GM21576 (cell line): ENCODE data around the gene POGZ.
A peak's percentile ranks its signal among the peaks of the same experiment; 100 is the strongest.

Experiments
- ATAC-seq: cut with Tn5 transposase; IDR thresholded peaks from one replicate; pipeline ENCODE4 v1.9.1; 2021; ENCODE audit warnings: mild to moderate bottlenecking, moderate library complexity; ENCODE audit not compliant: unreplicated experiment

The POGZ gene

DNA sequence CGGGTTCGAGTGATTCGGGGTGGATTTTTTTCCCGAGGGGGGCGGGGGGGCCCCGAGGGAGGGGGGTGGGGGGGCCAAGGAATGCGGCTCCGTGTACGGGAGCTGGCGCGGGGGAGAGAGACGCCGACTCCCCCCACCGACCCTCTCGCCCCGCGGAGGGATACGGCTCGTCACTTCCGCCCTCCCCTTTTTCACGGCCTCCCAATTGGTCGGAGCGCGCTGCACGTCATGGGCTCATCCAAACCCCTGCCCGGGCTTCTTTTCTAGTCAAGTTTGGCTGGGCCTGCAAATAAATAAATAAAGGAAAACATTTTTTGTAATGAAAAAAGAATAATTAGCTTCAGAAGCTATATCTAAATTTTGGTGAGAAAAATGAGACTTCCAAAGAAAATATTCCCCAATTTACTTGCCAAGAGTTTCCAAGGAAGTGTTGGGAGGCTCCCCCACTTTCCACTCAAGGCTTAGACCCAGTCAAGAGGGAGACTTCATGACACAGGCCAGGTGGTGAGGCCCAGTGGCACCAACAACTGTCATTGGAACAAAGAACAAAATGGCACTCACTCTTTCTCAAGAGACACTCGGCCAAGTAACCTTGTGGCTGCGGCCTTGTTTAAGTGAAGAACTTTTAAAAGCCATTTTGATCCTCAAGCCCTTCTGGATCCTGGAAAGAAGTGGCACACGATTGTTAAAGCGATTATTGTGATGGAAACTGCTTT lies at the start of gene POGZ:
TSS of gene POGZ (minus strand) at position 164 of the 716 bp plus-strand sequence. CDS start 17,290 bp downstream, outside the sequence.
- ATAC-seq = peak; percentile 64

DNA sequence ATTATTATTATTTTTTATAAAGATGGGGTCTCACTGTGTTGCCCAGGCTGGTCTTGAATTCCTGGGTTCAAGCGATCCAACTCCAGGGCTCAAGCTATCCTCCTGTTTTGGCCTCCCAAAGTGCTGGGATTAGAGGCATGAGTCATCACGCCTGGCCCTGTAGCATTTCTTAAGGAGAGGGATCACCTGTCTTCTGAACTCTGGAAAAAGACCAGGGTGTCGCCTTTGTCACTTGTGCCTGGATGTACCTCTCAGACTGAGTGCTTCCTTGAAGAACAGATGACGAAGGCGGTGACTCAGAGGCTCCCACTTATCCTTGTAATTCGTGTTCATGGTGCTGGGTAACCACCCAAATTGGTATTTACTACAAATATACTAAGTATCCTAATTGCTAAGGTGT lies 49.5 kb upstream of the POGZ start:
- ATAC-seq = no peak

DNA sequence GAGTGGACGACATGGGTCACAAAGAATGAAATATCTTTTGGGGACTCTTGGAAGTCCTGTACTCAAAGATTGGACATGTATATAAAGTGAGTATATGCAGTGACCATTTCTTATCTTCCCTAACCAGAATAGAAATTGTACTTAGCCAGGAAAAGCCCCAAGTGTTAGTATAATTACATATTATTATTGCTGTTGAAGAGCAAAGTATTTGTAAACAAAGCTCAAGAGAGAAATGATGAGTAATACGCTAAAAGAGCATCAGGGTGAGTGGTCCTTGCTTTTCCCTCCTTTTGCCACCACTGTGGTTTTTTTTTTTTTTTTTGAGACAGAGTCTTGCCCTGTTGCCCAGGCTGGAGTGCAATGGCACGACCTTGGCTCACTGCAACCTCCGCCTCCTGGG lies 45.5 kb upstream of the POGZ start:
- ATAC-seq = no peak

DNA sequence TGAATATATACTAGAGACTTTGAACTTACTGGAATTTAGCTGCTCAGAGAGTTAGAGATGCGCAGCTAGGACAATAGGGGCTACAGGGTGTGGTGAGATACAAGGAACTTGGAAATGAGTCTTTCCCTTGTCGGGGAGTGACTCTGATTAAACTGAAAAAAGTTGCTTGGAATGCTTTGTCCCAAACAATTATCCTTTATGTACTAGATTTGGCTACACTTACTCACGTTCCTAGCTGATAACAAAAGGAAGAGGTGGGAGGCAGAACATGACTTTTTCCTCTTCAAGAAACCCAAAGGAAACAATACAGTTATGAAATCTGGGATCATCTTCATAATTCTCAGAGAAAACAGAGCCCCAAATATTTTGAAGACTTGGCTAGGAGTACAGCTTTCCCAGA lies 45.0 kb upstream of the POGZ start:
- ATAC-seq = no peak

GRCh38 chr1:151502859-151503780 lies 43.8 kb upstream of the POGZ start:
- no peak for ATAC-seq

DNA sequence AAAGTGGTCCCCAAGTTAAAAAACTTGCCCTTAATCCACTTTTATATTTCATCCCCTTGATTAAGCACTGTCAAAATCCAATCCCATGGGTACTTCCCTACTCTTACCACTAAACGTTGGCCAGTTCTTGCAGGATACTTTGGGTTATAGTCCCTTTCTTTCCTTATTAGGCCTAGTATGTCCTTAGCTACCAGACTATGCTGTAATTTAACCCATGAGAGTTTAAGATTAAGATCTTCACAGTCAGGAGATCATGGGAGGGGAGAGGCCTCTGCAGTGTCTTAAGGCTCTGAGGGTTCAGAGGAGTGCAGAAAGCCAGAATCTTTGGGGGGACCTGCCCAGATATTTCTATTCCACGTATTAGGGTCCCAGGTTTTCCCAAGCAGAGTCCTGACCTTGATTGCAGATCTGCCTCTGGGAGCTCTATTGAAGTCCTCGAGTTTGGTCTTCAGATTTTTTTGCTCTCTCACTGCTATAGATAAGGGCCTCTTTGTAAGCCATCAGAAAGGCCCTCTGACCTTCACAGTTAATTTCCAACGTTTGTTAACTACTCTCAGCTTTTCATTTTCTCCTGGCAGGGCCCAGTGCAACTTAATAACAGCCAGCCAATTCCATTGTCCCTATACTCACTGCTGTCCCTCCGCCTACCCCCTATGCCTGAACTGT lies 42.9 kb upstream of the POGZ start:
- ATAC-seq = no peak

DNA sequence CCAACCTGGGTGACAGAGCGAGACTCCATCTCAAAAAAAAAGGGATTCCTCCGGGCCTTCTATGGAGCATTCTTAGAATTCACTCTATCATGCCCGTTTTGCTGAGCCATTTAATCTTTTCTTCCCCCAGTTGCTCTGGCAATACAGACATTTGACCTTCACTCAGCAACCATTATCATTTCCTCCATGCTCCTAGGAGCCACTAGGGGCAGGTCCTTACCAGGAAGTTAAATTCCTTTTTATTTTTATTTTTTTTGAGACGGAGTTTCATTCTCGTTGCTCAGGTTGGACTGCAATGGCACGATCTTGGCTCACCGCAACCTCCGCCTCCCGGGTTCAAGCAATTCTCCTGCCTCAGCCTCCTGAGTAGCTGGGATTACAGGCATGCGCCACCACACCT lies 42.2 kb upstream of the POGZ start:
- ATAC-seq = no peak

DNA sequence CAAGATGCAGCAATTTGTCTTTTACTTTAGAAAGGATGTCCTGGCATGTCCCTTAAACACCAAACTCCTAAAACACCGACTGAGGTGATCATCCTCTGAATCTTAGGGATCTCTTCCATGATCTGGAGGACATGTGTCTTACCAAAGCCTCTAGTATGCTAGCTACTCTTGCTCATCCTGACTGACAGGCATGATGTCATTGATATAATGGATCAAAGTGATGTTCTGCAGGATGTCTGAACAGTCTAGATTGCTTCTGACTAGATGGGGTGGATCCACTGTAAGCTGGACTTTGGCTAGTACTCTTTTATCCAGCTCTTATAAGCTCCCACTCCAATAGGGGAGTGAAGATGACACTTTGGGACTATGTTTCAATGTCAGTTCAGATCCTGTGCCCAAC lies 40.6 kb upstream of the POGZ start:
- no peak for ATAC-seq

- no peak for ATAC-seq
Measured at GRCh38 chr1:151499365-151499764, 40.1 kb upstream of the POGZ start.

GRCh38 chr1:151495316-151495715 lies 36.0 kb upstream of the POGZ start:
- no peak for ATAC-seq

DNA sequence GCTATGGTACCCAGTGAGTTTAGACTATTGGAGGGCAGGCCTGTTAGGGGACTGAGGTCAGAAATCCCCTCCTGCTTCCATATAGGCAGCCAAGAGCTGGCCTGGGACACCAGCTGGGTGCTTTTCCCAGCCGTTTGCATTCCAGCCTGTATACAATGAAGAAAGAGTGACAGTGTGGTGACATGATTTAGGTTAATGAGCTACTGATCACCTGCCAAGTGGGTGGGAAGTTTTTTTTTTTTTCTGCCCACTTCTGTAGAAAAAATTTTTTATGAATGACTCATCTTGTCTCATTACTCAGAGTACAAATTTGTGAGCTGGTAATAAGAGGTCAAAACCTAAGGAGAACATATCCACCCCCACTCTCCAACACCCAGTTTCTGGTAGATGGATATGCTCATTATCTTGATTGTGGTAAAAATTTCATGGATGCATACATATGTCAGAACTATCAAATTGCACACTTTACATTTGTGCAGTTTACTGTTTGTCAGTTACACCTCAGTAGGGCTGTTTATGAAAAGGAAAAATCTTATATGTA lies 35.5 kb upstream of the POGZ start:
- no peak for ATAC-seq

- ATAC-seq = no peak
Measured at GRCh38 chr1:151493042-151493441, 33.7 kb upstream of the POGZ start.

- ATAC-seq = no peak
Measured at GRCh38 chr1:151492120-151492519, 32.8 kb upstream of the POGZ start.

DNA sequence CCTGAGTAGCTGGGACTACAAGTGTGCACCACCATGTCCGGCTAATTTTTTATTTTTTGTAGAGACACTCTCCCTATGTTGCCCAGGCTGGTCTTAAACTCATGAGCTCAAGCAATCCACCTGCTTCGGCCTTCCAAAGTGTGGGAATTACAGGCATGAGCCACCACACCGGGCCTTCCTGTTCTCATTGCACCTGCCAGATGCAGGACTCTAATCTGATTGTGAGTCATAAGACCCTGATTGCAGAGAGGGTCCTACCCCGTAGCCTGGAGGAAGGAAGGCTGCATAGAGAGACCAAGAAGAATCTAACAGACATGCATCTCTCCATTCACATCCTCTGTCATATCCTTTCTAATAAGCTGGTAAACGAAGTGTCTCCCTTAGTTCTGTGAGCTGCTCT lies 32.3 kb upstream of the POGZ start:
- no peak for ATAC-seq

- ATAC-seq = no peak
Measured at GRCh38 chr1:151486557-151486956, 27.3 kb upstream of the POGZ start.

- no peak for ATAC-seq
Measured at GRCh38 chr1:151485685-151486255, 26.5 kb upstream of the POGZ start.

- no peak for ATAC-seq
Measured at GRCh38 chr1:151482017-151482416, 22.7 kb upstream of the POGZ start.

DNA sequence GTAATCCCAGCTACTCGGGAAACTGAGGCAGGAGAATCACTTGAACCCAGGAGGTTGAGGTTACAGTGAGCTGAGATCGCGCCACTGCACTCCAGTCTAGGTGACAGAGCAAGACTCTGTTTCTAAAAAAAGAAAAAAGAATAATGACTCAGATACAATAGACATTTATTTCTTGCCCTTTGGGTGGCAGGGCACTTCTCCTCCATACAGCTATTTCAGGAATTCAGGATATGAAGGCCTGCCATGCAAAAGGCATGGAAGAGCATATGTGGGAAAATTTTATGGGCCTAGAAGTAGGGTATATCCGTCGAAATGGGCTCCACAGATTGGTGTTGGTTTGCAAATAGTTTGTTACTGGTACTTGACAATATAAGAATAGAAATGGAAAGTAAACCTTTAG lies 20.2 kb upstream of the POGZ start:
- ATAC-seq = no peak

- ATAC-seq = no peak
Measured at GRCh38 chr1:151478923-151479322, 19.6 kb upstream of the POGZ start.

- no peak for ATAC-seq
Measured at GRCh38 chr1:151478140-151478812, 19.0 kb upstream of the POGZ start.
